ENCODE data around the gene ADPRHL1.
"Not testable (repeated sequence)": the region's sequence is repeated elsewhere in the genome, so short reads cannot be mapped to it uniquely, and the experiment has no call there.

ADPRHL1 gene

GRCh38 chr13:113454936-113455335 lies 1.6 kb upstream of the ADPRHL1 start:
- DNase-seq (ENCODE audit: low read depth) = no peak

GRCh38 chr13:113452466-113452865 lies 822 bp downstream of the ADPRHL1 start:
- DNase-seq (ENCODE audit: low read depth) = no peak

GRCh38 chr13:113451951-113452421 lies 1.3 kb downstream of the ADPRHL1 start:
- no peak for DNase-seq (ENCODE audit: low read depth)

GRCh38 chr13:113450861-113451620 lies 2.2 kb downstream of the ADPRHL1 start:
- DNase-seq (ENCODE audit: low read depth) = not testable (repeated sequence)

GRCh38 chr13:113450348-113450744 lies 2.9 kb downstream of the ADPRHL1 start:
- DNase-seq (ENCODE audit: low read depth) = not testable (repeated sequence)

- no peak for DNase-seq (ENCODE audit: low read depth)
These were observed 3.5 kb downstream of the ADPRHL1 start for GRCh38 chr13:113449693-113450347.

GRCh38 chr13:113448885-113449692 lies 4.2 kb downstream of the ADPRHL1 start:
- no peak for DNase-seq (ENCODE audit: low read depth)

GRCh38 chr13:113448545-113448884 lies 4.8 kb downstream of the ADPRHL1 start:
- DNase-seq (ENCODE audit: low read depth) = no peak

- DNase-seq (ENCODE audit: low read depth) = no peak
These were observed 5.7 kb downstream of the ADPRHL1 start for GRCh38 chr13:113447596-113447995.

GRCh38 chr13:113446488-113446854 lies 6.8 kb downstream of the ADPRHL1 start:
- no peak for DNase-seq (ENCODE audit: low read depth)

GRCh38 chr13:113445791-113446487 lies 7.3 kb downstream of the ADPRHL1 start:
- no peak for DNase-seq (ENCODE audit: low read depth)

- DNase-seq (ENCODE audit: low read depth) = no peak
These were observed 9.3 kb downstream of the ADPRHL1 start for GRCh38 chr13:113443991-113444390.

GRCh38 chr13:113442985-113443362 lies 10.3 kb downstream of the ADPRHL1 start:
- DNase-seq (ENCODE audit: low read depth) = no peak

GRCh38 chr13:113442354-113442984 lies 10.8 kb downstream of the ADPRHL1 start:
- DNase-seq (ENCODE audit: low read depth) = no peak

- no peak for DNase-seq (ENCODE audit: low read depth)
These were observed 11.6 kb downstream of the ADPRHL1 start for GRCh38 chr13:113441661-113442060.

- DNase-seq (ENCODE audit: low read depth) = no peak
These were observed 15.8 kb downstream of the ADPRHL1 start for GRCh38 chr13:113437408-113438010.

GRCh38 chr13:113436866-113437265 lies 16.4 kb downstream of the ADPRHL1 start:
- DNase-seq (ENCODE audit: low read depth) = not testable (repeated sequence)

GRCh38 chr13:113435907-113436306 lies 17.4 kb downstream of the ADPRHL1 start:
- DNase-seq (ENCODE audit: low read depth) = not testable (repeated sequence)

GRCh38 chr13:113433391-113433916 lies 19.8 kb downstream of the ADPRHL1 start:
- no peak for DNase-seq (ENCODE audit: low read depth)

- no peak for DNase-seq (ENCODE audit: low read depth)
These were observed 20.6 kb downstream of the ADPRHL1 start for GRCh38 chr13:113432506-113433270.
